ENCODE results near the gene GPR173.

- no peak for TF ChIP-seq CTCF (IDR thresholded peaks at IDR 0.05)
- TF ChIP-seq POLR2A (IDR thresholded peaks at IDR 0.05) = no peak
Measured at GRCh38 chrX:53089925-53090324, 41.3 kb downstream of the GPR173 start.
